Measurements from ENCODE around the gene CEP112. TPM values are rescaled to one million over a fixed set of nuclear protein-coding genes. Genes with fewer than 3 reads are reported as not detected.
"Not testable (repeated sequence)": the region's sequence is repeated elsewhere in the genome, so short reads cannot be mapped to it uniquely, and the experiment has no call there.

Gene CEP112
- total RNA-seq, 1 donor from 2014 or later = 15.8 TPM

GRCh38 chr17:66087073-66087472 is 104.9 kb downstream of the CEP112 start:
- DNase-seq (ENCODE audit: extremely low read depth, low read depth, low spot score) = no peak

- DNase-seq (ENCODE audit: extremely low read depth, low read depth, low spot score) = no peak
Observed at GRCh38 chr17:66085221-66085620, 106.7 kb downstream of the CEP112 start.

GRCh38 chr17:66080670-66081069 is 111.3 kb downstream of the CEP112 start:
- DNase-seq (ENCODE audit: extremely low read depth, low read depth, low spot score) = not testable (repeated sequence)

GRCh38 chr17:66076546-66077190 is 115.3 kb downstream of the CEP112 start:
- DNase-seq (ENCODE audit: extremely low read depth, low read depth, low spot score) = no peak

- no peak for DNase-seq (ENCODE audit: extremely low read depth, low read depth, low spot score)
Observed at GRCh38 chr17:66073384-66073783, 118.5 kb downstream of the CEP112 start.

- no peak for DNase-seq (ENCODE audit: extremely low read depth, low read depth, low spot score)
Observed at GRCh38 chr17:66063686-66064085, 128.2 kb downstream of the CEP112 start.

- no peak for DNase-seq (ENCODE audit: extremely low read depth, low read depth, low spot score)
Observed at GRCh38 chr17:66056148-66056547, 135.8 kb downstream of the CEP112 start.

- no peak for DNase-seq (ENCODE audit: extremely low read depth, low read depth, low spot score)
Observed at GRCh38 chr17:66054242-66054641, 137.7 kb downstream of the CEP112 start.

- no peak for DNase-seq (ENCODE audit: extremely low read depth, low read depth, low spot score)
Observed at GRCh38 chr17:66044083-66044482, 147.8 kb downstream of the CEP112 start.

- no peak for DNase-seq (ENCODE audit: extremely low read depth, low read depth, low spot score)
Observed at GRCh38 chr17:66043419-66043818, 148.5 kb downstream of the CEP112 start.

- no peak for DNase-seq (ENCODE audit: extremely low read depth, low read depth, low spot score)
Observed at GRCh38 chr17:66040402-66040801, 151.5 kb downstream of the CEP112 start.

GRCh38 chr17:66038125-66038524 is 153.8 kb downstream of the CEP112 start:
- DNase-seq (ENCODE audit: extremely low read depth, low read depth, low spot score) = no peak

GRCh38 chr17:66037221-66037620 is 154.7 kb downstream of the CEP112 start:
- no peak for DNase-seq (ENCODE audit: extremely low read depth, low read depth, low spot score)

- DNase-seq (ENCODE audit: extremely low read depth, low read depth, low spot score) = no peak
Observed at GRCh38 chr17:66032082-66032712, 159.7 kb downstream of the CEP112 start.

GRCh38 chr17:66025551-66025950 is 166.4 kb downstream of the CEP112 start:
- DNase-seq (ENCODE audit: extremely low read depth, low read depth, low spot score) = no peak

GRCh38 chr17:66021757-66022156 is 170.2 kb downstream of the CEP112 start:
- no peak for DNase-seq (ENCODE audit: extremely low read depth, low read depth, low spot score)

- peak; percentile 5 for DNase-seq (ENCODE audit: extremely low read depth, low read depth, low spot score)
Observed at GRCh38 chr17:66018786-66019185, 173.1 kb downstream of the CEP112 start.

GRCh38 chr17:66016231-66016630 is 175.7 kb downstream of the CEP112 start:
- no peak for DNase-seq (ENCODE audit: extremely low read depth, low read depth, low spot score)

GRCh38 chr17:66008680-66009079 is 183.3 kb downstream of the CEP112 start:
- no peak for DNase-seq (ENCODE audit: extremely low read depth, low read depth, low spot score)

- DNase-seq (ENCODE audit: extremely low read depth, low read depth, low spot score) = no peak
Observed at GRCh38 chr17:66006654-66007053, 185.3 kb downstream of the CEP112 start.

GRCh38 chr17:66002812-66003211 is 189.1 kb downstream of the CEP112 start:
- DNase-seq (ENCODE audit: extremely low read depth, low read depth, low spot score) = no peak

GRCh38 chr17:66002063-66002585 is 189.8 kb downstream of the CEP112 start:
- DNase-seq (ENCODE audit: extremely low read depth, low read depth, low spot score) = no peak

Data from glomerular endothelial cell (primary cell).